GM19099 (cell line): ENCODE measurements around the gene ETDA.
"Not testable (repeated sequence)": the region's sequence is repeated elsewhere in the genome, so short reads cannot be mapped to it uniquely, and the experiment has no call there.

Source experiments
- POLR2A ChIP-seq: IDR thresholded peaks from 3 replicates; pipeline ENCODE4 v1.6.1; 2011; ENCODE audit warnings: low read depth; ENCODE audit not compliant: insufficient read length; ENCODE audit errors: extremely low read depth

The ETDA gene

GRCh38 chrX:135252011-135252518 is at the start of gene ETDA:
Gene ETDA (plus strand): TSS chrX:135252061. CDS start chrX:135253277, 1,216 bp downstream.
- TF ChIP-seq POLR2A = not testable (repeated sequence)

- no peak for TF ChIP-seq POLR2A
These were observed 38.5 kb upstream of the ETDA start for GRCh38 chrX:135213200-135213844.

DNA sequence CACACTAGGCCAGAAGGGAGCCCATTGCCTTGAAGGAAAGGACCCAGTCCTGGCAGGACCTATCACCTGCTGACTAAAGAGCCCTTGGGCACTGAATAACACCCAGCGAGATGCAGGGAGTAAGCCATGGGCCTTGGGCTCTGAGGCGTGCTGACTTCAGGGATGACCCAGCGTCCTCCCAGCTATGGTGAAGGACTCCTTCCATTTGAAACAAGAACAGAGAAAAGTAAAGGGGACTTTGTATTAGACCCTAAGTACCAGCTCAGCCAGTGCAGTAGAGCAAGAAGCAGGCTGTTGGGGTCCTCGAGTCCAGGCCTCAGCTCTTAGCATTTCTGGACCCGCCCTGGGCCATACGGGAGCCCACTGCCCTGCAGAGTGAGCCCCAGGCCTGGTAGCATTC is 5.1 kb downstream of the ETDA start:
- TF ChIP-seq POLR2A = no peak

DNA sequence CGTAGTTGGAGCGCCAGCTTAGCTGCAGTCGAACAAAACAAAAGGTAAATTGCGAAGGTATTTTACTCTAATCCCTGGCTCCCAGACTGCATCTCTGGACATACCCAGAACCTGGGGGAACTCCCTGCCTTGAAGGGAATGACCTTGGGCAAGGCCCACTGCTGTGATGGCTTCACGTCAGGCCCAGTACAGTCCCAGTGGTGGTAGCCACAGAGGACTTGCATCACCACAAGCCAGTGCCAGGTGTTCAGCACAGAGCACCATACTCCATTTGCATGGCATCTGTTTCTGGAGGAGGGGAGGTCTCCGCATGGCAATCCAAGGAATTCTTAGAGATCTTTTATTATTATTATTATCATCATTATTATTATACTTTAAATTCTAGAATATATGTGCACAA is 5.6 kb downstream of the ETDA start:
- TF ChIP-seq POLR2A = no peak

DNA sequence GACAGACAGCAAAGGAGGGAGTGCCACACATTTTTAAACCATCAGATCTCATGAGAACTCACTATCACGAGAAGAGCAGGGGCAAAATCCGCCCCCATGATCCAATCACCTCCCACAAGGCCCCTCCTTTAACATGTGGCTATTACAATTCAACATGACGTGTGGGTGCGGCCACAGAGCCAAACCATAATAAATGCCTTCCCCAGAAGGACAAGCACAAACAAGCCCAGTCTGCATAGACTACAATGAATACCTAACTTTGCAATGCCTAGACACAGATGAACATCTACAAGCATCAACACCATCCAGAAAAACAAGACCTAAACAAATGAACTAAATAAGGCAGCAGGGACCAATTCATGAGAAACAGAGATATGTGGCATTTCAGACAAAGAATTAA is 12.3 kb downstream of the ETDA start:
- TF ChIP-seq POLR2A = no peak

GRCh38 chrX:135273162-135273561 is 21.3 kb downstream of the ETDA start:
- TF ChIP-seq POLR2A = no peak

DNA sequence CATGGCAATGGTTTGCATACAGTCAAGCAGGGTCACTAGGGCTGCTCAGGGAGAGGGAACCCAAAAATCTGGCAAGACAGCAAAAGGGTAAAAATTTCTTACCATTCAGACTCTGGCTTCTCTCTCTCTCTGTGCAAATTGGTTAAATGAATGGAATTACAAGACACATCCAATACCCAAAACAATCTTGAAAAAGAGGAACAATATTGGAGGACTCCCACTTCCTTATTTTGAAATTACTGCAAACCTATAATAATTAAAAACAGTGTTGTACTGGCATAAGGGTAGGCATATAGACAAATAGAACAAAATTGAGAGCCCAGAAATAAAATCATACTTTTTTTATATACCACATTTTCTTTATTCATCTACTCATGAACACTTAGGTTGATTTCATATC is 24.1 kb downstream of the ETDA start:
- no peak for TF ChIP-seq POLR2A

DNA sequence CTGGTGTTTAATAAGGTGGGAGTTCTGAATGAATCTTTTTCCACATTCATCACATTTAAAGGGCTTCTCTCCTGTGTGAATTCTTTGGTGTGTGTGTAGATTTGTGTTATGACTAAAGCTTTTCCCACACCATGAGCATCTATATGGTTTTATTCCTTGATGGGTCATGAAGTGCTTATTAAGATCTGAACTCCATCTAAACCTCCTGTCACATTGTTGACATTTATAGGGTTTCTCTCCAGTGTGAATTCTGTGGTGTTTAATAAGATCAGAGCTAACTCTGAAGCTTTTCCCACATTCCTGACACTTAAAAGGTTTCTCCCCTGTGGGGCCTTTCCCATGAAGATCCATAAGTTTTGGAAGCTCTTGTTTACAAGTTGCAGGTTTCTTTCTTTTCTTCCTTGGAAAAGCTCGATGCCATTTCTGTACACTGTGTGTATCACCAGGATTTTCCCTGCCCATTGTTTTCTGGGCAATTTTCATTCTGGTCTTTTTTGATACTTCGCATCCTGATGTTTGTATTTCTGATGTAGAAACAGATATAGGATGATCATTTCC is 35.5 kb downstream of the ETDA start:
- no peak for TF ChIP-seq POLR2A

DNA sequence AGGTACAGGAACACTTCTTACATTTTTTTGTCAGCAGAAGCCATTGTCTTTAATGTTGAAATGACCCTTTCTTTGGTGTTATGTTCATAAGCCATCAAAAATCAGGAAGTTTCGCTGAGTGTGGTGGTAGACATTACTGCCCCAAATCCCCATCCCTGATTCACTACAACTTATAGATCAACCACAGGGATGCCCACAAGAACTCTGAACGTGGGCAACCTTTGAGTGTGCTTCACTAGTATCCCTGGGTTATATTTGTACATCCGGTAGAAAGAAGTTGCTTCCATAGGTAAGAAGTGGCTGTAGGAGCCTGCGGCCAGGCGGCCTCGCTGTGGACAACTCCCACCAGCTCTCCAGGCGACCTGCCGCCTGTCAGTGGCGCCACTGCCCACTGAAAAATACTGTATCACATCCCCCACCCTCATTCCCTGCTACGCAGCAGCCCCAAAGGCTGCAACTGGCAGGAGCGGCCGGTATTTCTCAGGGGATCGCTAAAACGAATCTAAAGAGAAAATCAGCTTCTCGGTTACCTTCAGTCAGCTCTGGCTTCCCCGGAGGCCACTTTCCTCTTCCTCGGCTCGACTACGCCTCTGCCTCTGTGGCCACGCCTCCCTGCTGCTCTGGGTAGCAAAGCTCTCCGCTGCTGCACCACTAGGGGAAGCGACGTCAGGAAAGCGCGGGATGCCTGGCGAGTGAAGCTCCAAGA is 43.5 kb downstream of the ETDA start:
- TF ChIP-seq POLR2A = no peak

DNA sequence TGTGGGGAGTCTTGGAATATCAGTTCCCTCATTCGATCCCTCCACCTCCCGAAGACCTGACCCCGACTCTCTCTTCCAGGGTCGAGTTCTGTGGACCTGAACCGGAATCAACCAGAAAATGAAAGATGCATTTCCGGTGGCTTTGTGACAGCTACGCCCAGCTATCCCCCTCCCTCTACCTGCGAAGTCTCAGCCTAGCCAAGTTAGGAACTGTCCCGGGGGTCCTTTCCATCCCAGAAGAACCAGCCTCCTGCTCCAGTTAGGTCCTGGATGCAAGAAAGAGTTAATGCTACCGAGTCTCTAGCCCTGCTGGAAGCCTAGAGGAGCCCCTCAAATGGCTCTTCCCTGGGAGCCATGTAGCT is 44.1 kb downstream of the ETDA start:
- no peak for TF ChIP-seq POLR2A

GRCh38 chrX:135302269-135302873 is 50.5 kb downstream of the ETDA start:
- TF ChIP-seq POLR2A = no peak
